NB4 (cell line): ENCODE measurements around the gene NEB.
"Not testable (repeated sequence)": the region's sequence is repeated elsewhere in the genome, so short reads cannot be mapped to it uniquely, and the experiment has no call there.

Experiments used
- POLR2A ChIP-seq: IDR thresholded peaks from 2 replicates; pipeline ENCODE4 v1.6.1; 2011; ENCODE audit warnings: mild to moderate bottlenecking; ENCODE audit not compliant: insufficient read length; ENCODE audit errors: extremely low read depth
- TF ChIP-seq, protein P1 (sequence below): IDR thresholded peaks from one replicate; pipeline ENCODE4 v1.5.1; 2012; ENCODE audit warnings: low read depth, low read length
- TF ChIP-seq, protein P2 (sequence below): IDR thresholded peaks from 2 replicates; pipeline ENCODE4 v1.6.1; 2011; ENCODE audit warnings: low read depth, low read length

DNA sequence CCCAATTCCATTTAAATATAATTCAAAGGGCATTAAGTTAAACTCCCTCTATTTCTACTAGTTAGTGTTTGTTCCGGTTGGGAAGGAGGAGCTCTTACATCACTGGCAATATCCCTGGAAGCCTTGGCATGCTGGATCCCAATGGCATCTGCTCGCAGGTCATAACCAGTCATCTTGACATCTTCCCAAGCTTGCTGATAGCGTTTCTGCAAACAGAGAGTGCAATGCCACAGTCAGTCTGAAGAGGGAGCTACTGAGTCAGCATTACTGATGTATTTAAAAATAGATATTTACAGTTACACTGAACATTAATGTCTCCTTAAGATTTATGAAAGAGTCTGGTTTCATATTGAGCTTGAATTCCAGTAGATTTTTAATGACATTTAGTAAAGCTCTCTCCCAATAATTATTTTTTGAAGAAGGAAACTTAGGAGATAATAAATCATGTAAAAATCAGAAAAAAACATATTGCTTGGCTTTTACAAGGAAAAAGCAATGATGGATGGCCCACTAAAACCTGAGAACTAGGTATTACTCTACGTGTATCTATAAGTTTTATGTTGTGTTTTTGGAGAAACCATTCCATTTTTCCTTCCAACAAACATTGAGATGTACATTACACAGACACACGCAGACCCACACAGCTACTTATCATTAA lies 142.9 kb downstream of the NEB start:
- TF ChIP-seq, protein P1, sequence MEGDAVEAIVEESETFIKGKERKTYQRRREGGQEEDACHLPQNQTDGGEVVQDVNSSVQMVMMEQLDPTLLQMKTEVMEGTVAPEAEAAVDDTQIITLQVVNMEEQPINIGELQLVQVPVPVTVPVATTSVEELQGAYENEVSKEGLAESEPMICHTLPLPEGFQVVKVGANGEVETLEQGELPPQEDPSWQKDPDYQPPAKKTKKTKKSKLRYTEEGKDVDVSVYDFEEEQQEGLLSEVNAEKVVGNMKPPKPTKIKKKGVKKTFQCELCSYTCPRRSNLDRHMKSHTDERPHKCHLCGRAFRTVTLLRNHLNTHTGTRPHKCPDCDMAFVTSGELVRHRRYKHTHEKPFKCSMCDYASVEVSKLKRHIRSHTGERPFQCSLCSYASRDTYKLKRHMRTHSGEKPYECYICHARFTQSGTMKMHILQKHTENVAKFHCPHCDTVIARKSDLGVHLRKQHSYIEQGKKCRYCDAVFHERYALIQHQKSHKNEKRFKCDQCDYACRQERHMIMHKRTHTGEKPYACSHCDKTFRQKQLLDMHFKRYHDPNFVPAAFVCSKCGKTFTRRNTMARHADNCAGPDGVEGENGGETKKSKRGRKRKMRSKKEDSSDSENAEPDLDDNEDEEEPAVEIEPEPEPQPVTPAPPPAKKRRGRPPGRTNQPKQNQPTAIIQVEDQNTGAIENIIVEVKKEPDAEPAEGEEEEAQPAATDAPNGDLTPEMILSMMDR, result not testable (repeated sequence)
- not testable (repeated sequence) for TF ChIP-seq POLR2A
- TF ChIP-seq, protein P2, sequence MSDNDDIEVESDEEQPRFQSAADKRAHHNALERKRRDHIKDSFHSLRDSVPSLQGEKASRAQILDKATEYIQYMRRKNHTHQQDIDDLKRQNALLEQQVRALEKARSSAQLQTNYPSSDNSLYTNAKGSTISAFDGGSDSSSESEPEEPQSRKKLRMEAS, result not testable (repeated sequence)
